Tibial nerve (tissue), 4 donors: ENCODE measurements around the gene PRM2.

Source experiments
- CTCF ChIP-seq, 5 experiments: fragments of 200-600 bp in 3 of 5; fragments of 450-650 bp in 2 of 5; sonication (generic) in 3 of 5; IDR thresholded peaks; one replicate each; pipeline ENCODE4 v1.5.1; 2016 to 2019; ENCODE audit warnings: antibody characterized with exemption in 5 of 5, mild to moderate bottlenecking in 3 of 5, moderate library complexity in 2 of 5
- EP300 ChIP-seq, 2 donors: sonication (generic); formaldehyde crosslinking; IDR thresholded peaks; one replicate each; pipeline ENCODE4 v1.6.1; 2017; ENCODE audit warnings: antibody characterized with exemption in 2 of 2, mild to moderate bottlenecking in 1 of 2
- POLR2A ChIP-seq, 2 donors: fragments of 450-650 bp; IDR thresholded peaks; one replicate each; pipeline ENCODE4 v1.6.1; 2017; ENCODE audit warnings: antibody characterized with exemption in 2 of 2, mild to moderate bottlenecking in 2 of 2, moderate library complexity in 2 of 2

GRCh38 chr16:11259655-11260595 is 16.4 kb downstream of the PRM2 start:
- no peak for TF ChIP-seq POLR2A (IDR thresholded peaks at IDR 0.05)
- TF ChIP-seq CTCF (IDR thresholded peaks at IDR 0.05): no peak
- TF ChIP-seq EP300 (IDR thresholded peaks at IDR 0.05): no peak
